GM12873 (cell line): ENCODE data around the gene DIAPH2.

ENCODE experiments used
- TF ChIP-seq, protein P1 (sequence below): IDR thresholded peaks from 2 replicates; pipeline ENCODE4 v1.5.1; 2012; ENCODE audit warnings: low read depth, mild to moderate bottlenecking, moderate library complexity, low read length, control low read depth; ENCODE audit not compliant: insufficient read depth; ENCODE audit errors: missing control alignments

The DIAPH2 gene

GRCh38 chrX:97401154-97401553, 716.5 kb downstream of the DIAPH2 start:
- TF ChIP-seq, protein P1, sequence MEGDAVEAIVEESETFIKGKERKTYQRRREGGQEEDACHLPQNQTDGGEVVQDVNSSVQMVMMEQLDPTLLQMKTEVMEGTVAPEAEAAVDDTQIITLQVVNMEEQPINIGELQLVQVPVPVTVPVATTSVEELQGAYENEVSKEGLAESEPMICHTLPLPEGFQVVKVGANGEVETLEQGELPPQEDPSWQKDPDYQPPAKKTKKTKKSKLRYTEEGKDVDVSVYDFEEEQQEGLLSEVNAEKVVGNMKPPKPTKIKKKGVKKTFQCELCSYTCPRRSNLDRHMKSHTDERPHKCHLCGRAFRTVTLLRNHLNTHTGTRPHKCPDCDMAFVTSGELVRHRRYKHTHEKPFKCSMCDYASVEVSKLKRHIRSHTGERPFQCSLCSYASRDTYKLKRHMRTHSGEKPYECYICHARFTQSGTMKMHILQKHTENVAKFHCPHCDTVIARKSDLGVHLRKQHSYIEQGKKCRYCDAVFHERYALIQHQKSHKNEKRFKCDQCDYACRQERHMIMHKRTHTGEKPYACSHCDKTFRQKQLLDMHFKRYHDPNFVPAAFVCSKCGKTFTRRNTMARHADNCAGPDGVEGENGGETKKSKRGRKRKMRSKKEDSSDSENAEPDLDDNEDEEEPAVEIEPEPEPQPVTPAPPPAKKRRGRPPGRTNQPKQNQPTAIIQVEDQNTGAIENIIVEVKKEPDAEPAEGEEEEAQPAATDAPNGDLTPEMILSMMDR = no peak

DNA sequence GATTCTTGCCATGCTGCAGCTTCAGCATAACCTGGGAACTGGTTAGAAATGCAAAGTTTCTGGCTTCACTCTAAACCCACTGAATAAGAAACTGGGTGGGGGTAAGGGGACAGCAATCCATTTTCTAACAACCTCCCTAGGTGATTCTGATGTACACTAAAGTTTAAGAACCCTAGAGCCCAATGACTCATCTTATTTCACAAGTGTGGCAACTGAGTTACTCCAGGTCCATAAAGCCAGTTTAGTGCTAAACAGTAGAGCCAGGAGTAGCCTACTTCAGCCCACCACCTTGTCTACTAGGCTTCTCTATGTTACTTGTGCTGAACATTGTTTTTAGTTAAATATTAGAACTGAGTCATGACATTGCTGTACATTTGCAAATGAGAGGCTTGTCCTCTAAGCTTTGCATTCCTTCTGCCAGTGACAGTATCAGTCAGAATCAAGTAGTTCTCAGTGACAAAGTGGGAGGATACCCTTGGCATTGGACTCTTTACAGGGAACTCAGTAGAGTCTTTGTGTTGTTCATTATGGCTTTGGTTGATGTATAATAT, 717.0 kb downstream of the DIAPH2 start:
- TF ChIP-seq, protein P1 = no peak

- TF ChIP-seq, protein P1 = no peak
These were observed 717.7 kb downstream of the DIAPH2 start for GRCh38 chrX:97402333-97402732.

GRCh38 chrX:97402903-97403302, 718.3 kb downstream of the DIAPH2 start:
- TF ChIP-seq, protein P1 = no peak

- TF ChIP-seq, protein P1 = no peak
These were observed 720.5 kb downstream of the DIAPH2 start for GRCh38 chrX:97405031-97405660.

DNA sequence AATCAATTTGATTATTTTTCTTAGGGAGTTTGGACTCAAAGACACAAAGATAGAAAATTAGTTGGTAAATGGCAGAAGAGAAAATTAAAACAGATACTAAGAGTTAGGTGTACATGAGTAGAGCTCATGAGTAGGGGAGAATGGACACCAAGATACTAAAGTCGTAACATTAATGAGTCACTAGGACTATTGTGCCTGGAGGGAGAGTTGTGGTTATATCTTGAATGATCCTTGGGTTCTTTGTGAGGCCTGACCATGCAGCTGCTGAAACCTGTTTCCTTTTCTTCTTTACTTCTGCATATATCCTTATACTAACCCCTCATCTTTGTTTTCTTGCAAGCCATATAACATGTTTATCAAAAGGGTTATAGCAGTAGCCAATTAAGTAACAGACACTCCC, 731.8 kb downstream of the DIAPH2 start:
- TF ChIP-seq, protein P1 = no peak

DNA sequence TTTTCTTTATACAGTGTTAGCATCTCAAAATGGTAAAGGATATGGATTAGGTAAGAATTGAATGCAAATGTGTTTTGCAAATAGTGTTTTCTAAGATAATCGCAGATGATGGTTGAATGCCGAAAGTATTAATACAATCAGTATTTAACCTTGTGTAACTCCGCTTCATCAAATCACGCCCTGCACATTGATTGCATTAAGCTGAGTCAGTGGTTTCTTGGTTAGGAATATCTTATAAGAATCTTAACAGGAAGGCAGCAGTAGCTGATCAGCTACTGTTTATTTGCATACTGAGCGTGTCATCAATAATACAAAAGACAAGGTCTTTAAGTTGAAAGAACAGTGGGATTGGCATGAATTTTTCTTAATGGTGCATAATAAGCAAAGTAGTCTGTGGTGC, 744.5 kb downstream of the DIAPH2 start:
- TF ChIP-seq, protein P1 = no peak

- TF ChIP-seq, protein P1 = no peak
These were observed 746.6 kb downstream of the DIAPH2 start for GRCh38 chrX:97431281-97431680.
